ENCODE measurements around the gene OSTM1. TPM values are rescaled to one million over a fixed set of nuclear protein-coding genes. Genes with fewer than 3 reads are reported as not detected.

Gene OSTM1
- total and polyA plus RNA-seq, 2 donors (not counting 1 experiment from before 2014, with no cell fraction given), result 6.2 to 41.7 TPM

- peaks cover 12% of the 10 kb centered on the region for H4K20me1 ChIP-seq (ENCODE audit: control insufficient read depth, insufficient read depth, low read length, poor library complexity, severe bottlenecking)
- intact Hi-C loops (cut with micrococcal nuclease), result no loop called here
- H3K79me2 ChIP-seq (ENCODE audit: control insufficient read depth, insufficient read depth, low read length), result no peaks in the 10 kb centered on the region
- DNase-seq (no peak), ATAC-seq (ENCODE audit: low read depth) (no peak)
- no peak overlapping the region for H3K4me2 ChIP-seq (replicated peaks; ENCODE audit: low read depth, low read length, poor library complexity, severe bottlenecking)
- 50% methylated on average over 1 of the region's 12 CpGs for WGBS (ENCODE audit: insufficient coverage)
- no peak overlapping the region for H3K4me3 ChIP-seq (ENCODE audit: control extremely low read depth in 1 of 5, extremely low read depth in 1 of 5, insufficient read depth in 1 of 5, low read depth in 2 of 5, low read length in 4 of 5)
- no peaks in the 10 kb centered on the region for H3K36me3 ChIP-seq (replicated peaks in 1 of 2; ENCODE audit: control extremely low read depth in 1 of 2, control insufficient read depth in 1 of 2, extremely low read depth in 1 of 2, insufficient read depth in 2 of 2, low read length in 1 of 2)
- H3K9me3 ChIP-seq (ENCODE audit: control extremely low read depth in 1 of 3, control insufficient read depth in 2 of 3, insufficient read depth in 1 of 3, low read length in 2 of 3), result peaks cover 0 to 41% (median 0%) of the 10 kb centered on the region in 3 donors
- no peak overlapping the region for H3K9ac ChIP-seq (ENCODE audit: low read length)
- H3K27me3 ChIP-seq (replicated peaks in 1 of 4; ENCODE audit: control extremely low read depth in 1 of 4, control insufficient read depth in 3 of 4, insufficient read depth in 4 of 4, low read length in 3 of 4), result peaks cover 0 to 87% (median 63%) of the 10 kb centered on the region in 4 experiments
- H3K9me3 Mint-ChIP-seq (ENCODE audit: insufficient read depth), result no peaks in the 10 kb centered on the region
- peaks cover 80% of the 10 kb centered on the region for H3K27me3 Mint-ChIP-seq
- no peak overlapping the region for H3K27ac ChIP-seq (ENCODE audit: low read length in 2 of 2)
- H3K4me3 Mint-ChIP-seq, result peak overlapping the region; percentile 50
- H2AFZ ChIP-seq (ENCODE audit: insufficient read depth, low read depth, low read length, poor library complexity, severe bottlenecking), result no peak overlapping the region
- ChIA-PET POLR2A (no interaction called here), CTCF (interaction anchor here (1.0 to 1.8 kb wide), 2 partner anchors 12 to 42 kb away, joined by 3 read pairs; no protein-coding TSS in a partner anchor)
- H3K4me1 ChIP-seq (ENCODE audit: control insufficient read depth in 2 of 2, insufficient read depth in 2 of 2, low read length in 2 of 2), result peaks cover 46% of the 10 kb centered on the region in 2 donors
- TF ChIP-seq EZH2 (IDR thresholded peaks at IDR 0.05; ENCODE audit: borderline replicate concordance, insufficient read depth, low read depth, low read length, poor library complexity, severe bottlenecking) (no peak), CTCF (IDR thresholded peaks at IDR 0.05) (no peak)
- no peak overlapping the region for H3K27ac Mint-ChIP-seq
- H3K4me1 Mint-ChIP-seq, result peaks cover 46% of the 10 kb centered on the region
Measured at GRCh38 chr6:108120311-108120710, 45.8 kb upstream of the OSTM1 start.

- no peak for TF ChIP-seq EZH2 (IDR thresholded peaks at IDR 0.05; ENCODE audit: borderline replicate concordance, insufficient read depth, low read depth, low read length, poor library complexity, severe bottlenecking)
- Histone ChIP-seq H3K27ac (ENCODE audit: low read length in 2 of 2) (no peak overlapping the region), H2AFZ (ENCODE audit: insufficient read depth, low read depth, low read length, poor library complexity, severe bottlenecking) (peak overlapping the region; percentile 66), H4K20me1 (ENCODE audit: control insufficient read depth, insufficient read depth, low read length, poor library complexity, severe bottlenecking) (peaks cover 15% of the 10 kb centered on the region), H3K9ac (ENCODE audit: low read length) (peak overlapping the region; percentile 69), H3K79me2 (ENCODE audit: control insufficient read depth, insufficient read depth, low read length) (no peaks in the 10 kb centered on the region), H3K4me3 (ENCODE audit: control extremely low read depth in 1 of 5, extremely low read depth in 1 of 5, insufficient read depth in 1 of 5, low read depth in 2 of 5, low read length in 4 of 5) (peak overlapping the region in 3 of 5 experiments; percentile 53 to 74 (median 58)), H3K9me3 (ENCODE audit: control extremely low read depth in 1 of 3, control insufficient read depth in 2 of 3, insufficient read depth in 1 of 3, low read length in 2 of 3) (peaks cover 0 to 46% (median 0%) of the 10 kb centered on the region in 3 donors), H3K36me3 (replicated peaks in 1 of 2; ENCODE audit: control extremely low read depth in 1 of 2, control insufficient read depth in 1 of 2, extremely low read depth in 1 of 2, insufficient read depth in 2 of 2, low read length in 1 of 2) (no peaks in the 10 kb centered on the region), H3K4me1 (ENCODE audit: control insufficient read depth in 2 of 2, insufficient read depth in 2 of 2, low read length in 2 of 2) (peaks cover 52% of the 10 kb centered on the region in 2 donors), H3K27me3 (replicated peaks in 1 of 4; ENCODE audit: control extremely low read depth in 1 of 4, control insufficient read depth in 3 of 4, insufficient read depth in 4 of 4, low read length in 3 of 4) (peaks cover 0 to 88% (median 68%) of the 10 kb centered on the region in 4 experiments), H3K4me2 (replicated peaks; ENCODE audit: low read depth, low read length, poor library complexity, severe bottlenecking) (peak overlapping the region; percentile 97)
- CTCF ChIA-PET, result interaction anchor here (1.0 to 1.8 kb wide), 2 partner anchors 12 to 43 kb away, joined by 3 read pairs; no protein-coding TSS in a partner anchor
- no peak for DNase-seq
- ATAC-seq (ENCODE audit: low read depth), result no peak
- H3K27ac Mint-ChIP-seq, result no peak overlapping the region
- POLR2A ChIA-PET, result no interaction called here
- H3K4me1 Mint-ChIP-seq, result peaks cover 52% of the 10 kb centered on the region
- 16% methylated on average over 22 of the region's 24 CpGs for WGBS (ENCODE audit: insufficient coverage)
- peak overlapping the region; percentile 98 for H3K4me3 Mint-ChIP-seq
- H3K27me3 Mint-ChIP-seq, result peaks cover 80% of the 10 kb centered on the region
- no peaks in the 10 kb centered on the region for H3K9me3 Mint-ChIP-seq (ENCODE audit: insufficient read depth)
- intact Hi-C loops (cut with micrococcal nuclease), result loop anchor here (2.0 to 10.0 kb wide), 4 partner anchors 37 to 973 kb away; partner anchors contain the start of genes SESN1 and SNX3
Measured at GRCh38 chr6:108119769-108120141, 45.2 kb upstream of the OSTM1 start.

Data from B cell (primary cell).